HEK293T (cell line): ENCODE results near the gene PPARGC1A.

Experiments used
- CTCF ChIA-PET: fragments of 350-600 bp; formaldehyde crosslinking; extraction: SDS; loops from one replicate; lab custom pipeline; 2021; ENCODE audit warnings: antibody characterized with exemption, inconsistent platforms; lab: Yijun Ruan, JAX
- POLR2A ChIA-PET: fragments of 350-600 bp; formaldehyde crosslinking; extraction: SDS; loops from one replicate; lab custom pipeline; 2020; ENCODE audit warnings: antibody characterized with exemption, inconsistent platforms; lab: Yijun Ruan, JAX
- DNase-seq: peaks from one replicate; pipeline ENCODE4 v3.0.0; 2012; ENCODE audit warnings: mixed read lengths; ENCODE audit errors: extremely low spot score
- ARNT ChIP-seq: fragments of 450-650 bp; IDR thresholded peaks from 2 replicates; pipeline ENCODE4 v1.6.1; 2017; ENCODE audit warnings: mild to moderate bottlenecking
- BHLHE40 ChIP-seq: fragments of 450-650 bp; IDR thresholded peaks from 2 replicates; pipeline ENCODE4 v1.6.1; 2016; ENCODE audit warnings: mild to moderate bottlenecking, moderate library complexity, borderline replicate concordance
- CTBP1 ChIP-seq: fragments of 450-650 bp; IDR thresholded peaks from 2 replicates; pipeline ENCODE4 v1.6.1; 2016; ENCODE audit warnings: borderline replicate concordance
- ELF4 ChIP-seq: fragments of 450-650 bp; IDR thresholded peaks from 2 replicates; pipeline ENCODE4 v1.6.1; 2017; ENCODE audit warnings: antibody characterized with exemption
- FOXA1 ChIP-seq: fragments of 450-650 bp; IDR thresholded peaks from 2 replicates; pipeline ENCODE4 v1.6.1; 2016; ENCODE audit warnings: mild to moderate bottlenecking
- FOXK2 ChIP-seq: fragments of 450-650 bp; IDR thresholded peaks from 2 replicates; pipeline ENCODE4 v1.6.1; 2016; ENCODE audit warnings: mild to moderate bottlenecking
- FOXM1 ChIP-seq: fragments of 450-650 bp; IDR thresholded peaks from 2 replicates; pipeline ENCODE4 v1.6.1; 2017; ENCODE audit warnings: mild to moderate bottlenecking, borderline replicate concordance
- HDGF ChIP-seq: fragments of 450-650 bp; IDR thresholded peaks from 2 replicates; pipeline ENCODE4 v1.6.1; 2017; ENCODE audit warnings: antibody characterized with exemption, borderline replicate concordance
- L3MBTL2 ChIP-seq: fragments of 450-650 bp; conservative IDR thresholded peaks from 2 replicates; pipeline ENCODE4 v1.6.1; 2016; ENCODE audit warnings: mild to moderate bottlenecking
- LEF1 ChIP-seq: fragments of 450-650 bp; IDR thresholded peaks from 2 replicates; pipeline ENCODE4 v1.6.1; 2017; ENCODE audit warnings: mild to moderate bottlenecking, borderline replicate concordance
- NFRKB ChIP-seq: fragments of 450-650 bp; IDR thresholded peaks from 2 replicates; pipeline ENCODE4 v1.6.1; 2016; ENCODE audit warnings: mild to moderate bottlenecking, moderate library complexity
- PKNOX1 ChIP-seq: fragments of 450-650 bp; IDR thresholded peaks from 2 replicates; pipeline ENCODE4 v1.6.1; 2016
- SP1 ChIP-seq: fragments of 450-650 bp; IDR thresholded peaks from 2 replicates; pipeline ENCODE4 v1.6.1; 2017
- SUZ12 ChIP-seq: fragments of 450-650 bp; IDR thresholded peaks from 2 replicates; pipeline ENCODE4 v1.6.1; 2016; ENCODE audit warnings: mild to moderate bottlenecking
- TARDBP ChIP-seq: fragments of 450-650 bp; IDR thresholded peaks from 2 replicates; pipeline ENCODE4 v1.6.1; 2016
- ZNF384 ChIP-seq: fragments of 450-650 bp; IDR thresholded peaks from 2 replicates; pipeline ENCODE4 v1.6.1; 2016

PPARGC1A gene

DNA sequence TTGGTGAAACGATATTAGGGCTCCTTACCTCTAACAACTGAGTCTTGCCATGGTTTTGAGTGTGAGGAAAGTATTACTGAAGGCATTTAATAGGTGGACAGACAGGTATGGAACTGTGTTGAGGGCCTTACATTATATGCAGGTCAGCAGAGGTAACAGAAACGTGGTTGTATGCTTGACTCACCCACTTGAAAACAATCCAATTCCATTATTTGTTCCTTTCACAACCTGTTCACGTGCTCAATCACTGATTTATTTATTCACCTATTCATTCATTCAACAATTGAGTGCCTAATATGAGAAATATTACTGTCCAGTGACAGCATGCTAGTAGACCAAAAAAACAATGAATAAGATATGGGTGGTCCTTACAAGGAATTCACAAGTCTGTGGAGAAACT is 33.3 kb upstream of the PPARGC1A start:
- no peak for DNase-seq
- TF ChIP-seq HDGF: no peak
- TF ChIP-seq FOXK2: no peak
- TF ChIP-seq NFRKB: no peak
- no peak for TF ChIP-seq LEF1
- no peak for TF ChIP-seq SP1
- no peak for TF ChIP-seq L3MBTL2
- TF ChIP-seq TARDBP: no peak
- no peak for TF ChIP-seq PKNOX1
- CTCF ChIA-PET: no interaction called here
- POLR2A ChIA-PET: no interaction called here

DNA sequence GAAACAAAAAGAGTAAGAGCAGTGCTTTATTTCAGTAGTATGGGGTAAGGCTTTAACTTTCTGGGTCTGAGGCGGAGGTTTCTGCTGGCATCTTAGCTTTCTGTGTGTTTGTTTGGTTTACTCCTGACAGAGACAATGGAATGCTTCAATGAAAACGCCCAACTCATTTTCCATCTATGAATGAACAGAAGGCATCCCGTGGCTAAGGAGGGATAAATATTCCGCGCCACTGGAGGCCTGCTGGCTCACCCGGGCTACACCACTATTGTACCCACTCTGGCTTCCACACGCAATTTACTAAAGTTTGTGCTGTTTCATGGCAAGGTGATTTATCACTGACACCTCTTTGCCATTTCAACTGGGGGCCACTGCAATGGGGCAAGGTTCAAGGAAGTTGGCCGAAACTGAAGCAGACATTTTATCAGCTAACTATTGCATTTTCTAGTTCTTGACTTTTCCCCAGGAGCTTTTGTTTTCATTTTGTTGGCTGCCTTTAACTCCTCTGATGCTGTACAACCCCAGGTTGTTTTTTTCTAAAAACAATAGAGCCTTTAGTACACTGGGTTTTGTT is 32.8 kb upstream of the PPARGC1A start:
- ChIA-PET POLR2A (no interaction called here), CTCF (no interaction called here)
- DNase-seq: no peak
- TF ChIP-seq CTBP1 (no peak), L3MBTL2 (no peak), TARDBP (no peak)

DNA sequence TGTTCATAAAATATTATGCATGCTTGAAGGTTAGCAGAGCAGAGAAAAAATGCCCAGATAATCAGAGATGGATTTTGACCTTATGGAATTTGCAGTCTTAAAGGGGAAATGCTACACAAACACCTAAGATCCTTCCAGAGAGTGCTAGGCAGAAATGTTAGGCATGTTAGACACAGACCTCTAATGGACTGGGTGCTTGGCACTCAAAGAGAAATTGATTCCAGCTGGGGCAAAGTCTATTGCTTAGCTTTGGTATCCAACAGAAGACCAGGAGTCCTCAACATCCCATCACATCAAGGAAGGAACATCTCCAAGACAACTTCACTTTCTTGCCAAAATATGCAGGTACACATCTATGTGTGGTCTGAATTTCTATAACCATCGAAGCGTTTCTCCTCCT is 32.2 kb upstream of the PPARGC1A start:
- ChIA-PET POLR2A (no interaction called here), CTCF (no interaction called here)
- no peak for DNase-seq
- TF ChIP-seq LEF1 (no peak), ELF4 (no peak), ZNF384 (no peak), SP1 (no peak), CTBP1 (no peak), FOXA1 (no peak), FOXK2 (no peak), BHLHE40 (no peak), ARNT (no peak), HDGF (no peak), FOXM1 (no peak)

- TF ChIP-seq BHLHE40: no peak
- TF ChIP-seq PKNOX1: no peak
- no peak for TF ChIP-seq L3MBTL2
- no peak for TF ChIP-seq NFRKB
- TF ChIP-seq ELF4: no peak
- no peak for TF ChIP-seq ZNF384
- no peak for TF ChIP-seq SP1
- TF ChIP-seq CTBP1: no peak
- TF ChIP-seq TARDBP: no peak
- no peak for TF ChIP-seq ARNT
- TF ChIP-seq SUZ12: no peak
- no peak for TF ChIP-seq FOXM1
- no peak for TF ChIP-seq HDGF
- TF ChIP-seq FOXA1: no peak
- no peak for TF ChIP-seq LEF1
- TF ChIP-seq FOXK2: no peak
These were observed 31.6 kb upstream of the PPARGC1A start for GRCh38 chr4:23921447-23921845.

GRCh38 chr4:23920716-23921446 is 31.0 kb upstream of the PPARGC1A start:
- no peak for DNase-seq
- ChIA-PET CTCF (no interaction called here), POLR2A (interaction anchor here (1.2 kb wide), 1 partner anchor 31 kb away, joined by 3 read pairs; the partner anchor contains the start of gene PPARGC1A)
- TF ChIP-seq ARNT: no peak
- TF ChIP-seq L3MBTL2: no peak

More at GRCh38 chr4:23921447-23921845, 31.6 kb upstream of the PPARGC1A start:
- ChIA-PET POLR2A (no interaction called here), CTCF (no interaction called here)
- no peak for DNase-seq

DNA sequence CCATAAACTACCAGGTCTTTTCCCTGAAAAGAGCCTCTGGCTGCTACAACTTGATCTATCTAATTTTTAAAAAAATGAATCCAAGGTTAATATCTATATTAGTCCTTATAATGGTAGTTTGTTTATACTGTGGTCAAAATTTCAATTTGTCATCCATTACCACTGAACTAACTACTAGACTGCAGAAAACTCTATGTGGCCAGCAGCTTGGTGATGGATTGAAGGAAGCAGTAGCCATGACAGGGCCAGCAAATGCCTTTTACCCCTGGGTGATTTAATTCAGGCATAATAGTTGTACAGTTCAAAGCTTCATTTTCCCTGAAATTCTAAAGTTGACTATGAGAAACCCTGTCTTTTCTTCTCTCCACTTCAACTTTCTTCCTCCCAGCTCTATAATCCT is 30.4 kb upstream of the PPARGC1A start:
- DNase-seq: no peak
- ChIA-PET CTCF (no interaction called here), POLR2A (interaction anchor here (1.2 kb wide), 1 partner anchor 31 kb away, joined by 3 read pairs; the partner anchor contains the start of gene PPARGC1A)
- TF ChIP-seq FOXA1 (no peak), SP1 (no peak), SUZ12 (no peak), PKNOX1 (no peak), ELF4 (no peak), ZNF384 (no peak), CTBP1 (no peak), HDGF (no peak), FOXM1 (no peak), ARNT (no peak), L3MBTL2 (no peak), LEF1 (no peak), BHLHE40 (no peak), NFRKB (no peak)

DNA sequence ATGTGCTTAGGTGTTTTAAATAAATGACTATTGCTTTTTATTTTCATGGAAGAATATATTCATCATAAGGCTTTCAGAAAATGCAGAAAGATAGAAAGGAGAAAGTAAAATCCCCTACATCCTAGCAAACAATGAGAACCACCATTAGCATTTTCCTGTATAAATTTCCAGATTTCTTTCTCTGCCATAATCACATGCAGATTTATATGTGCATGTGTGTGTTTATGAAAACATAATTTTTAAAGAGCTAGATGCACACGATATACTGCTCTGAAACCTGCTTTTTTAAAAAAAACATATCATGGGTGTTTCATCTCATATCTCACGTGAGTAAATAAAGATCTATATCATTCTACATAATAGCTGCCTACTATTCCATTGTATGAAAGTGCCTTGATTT is 26.4 kb upstream of the PPARGC1A start:
- no peak for DNase-seq
- ChIA-PET CTCF (interaction anchor here (0.6 kb wide), 1 partner anchor 9 kb away, joined by 4 read pairs; no protein-coding TSS in a partner anchor), POLR2A (no interaction called here)
- no peak for TF ChIP-seq BHLHE40
- TF ChIP-seq ZNF384: no peak
- no peak for TF ChIP-seq SP1
- no peak for TF ChIP-seq HDGF
- TF ChIP-seq FOXA1: no peak
- no peak for TF ChIP-seq LEF1
- TF ChIP-seq SUZ12: no peak
- no peak for TF ChIP-seq PKNOX1
- TF ChIP-seq FOXM1: no peak
- TF ChIP-seq ELF4: no peak
